HepG2 (cell line): Measurements from ENCODE around the gene ABCC5. TPM values are rescaled to one million over a fixed set of nuclear protein-coding genes. Genes with fewer than 3 reads are reported as not detected.

Source experiments
- ARID2 ChIP-seq: sonication (generic); formaldehyde crosslinking; IDR thresholded peaks from 2 replicates; pipeline ENCODE4 v1.8.1; 2022; ENCODE audit warnings: mild to moderate bottlenecking, missing genetic modification reagents, borderline replicate concordance
- CSRNP2 ChIP-seq: sonication (generic); formaldehyde crosslinking; conservative IDR thresholded peaks from 2 replicates; pipeline ENCODE4 v1.8.0; 2022; ENCODE audit warnings: low read depth, missing genetic modification reagents
- GPBP1L1 ChIP-seq: sonication (generic); formaldehyde crosslinking; IDR thresholded peaks from 2 replicates; pipeline ENCODE4 v1.5.0; 2020; ENCODE audit warnings: mild to moderate bottlenecking, missing genetic modification reagents
- KDM4B ChIP-seq: sonication (generic); formaldehyde crosslinking; IDR thresholded peaks from 2 replicates; pipeline ENCODE4 v1.4.0; 2020; ENCODE audit warnings: missing genetic modification reagents
- MED13 ChIP-seq: sonication (generic); formaldehyde crosslinking; IDR thresholded peaks from 2 replicates; pipeline ENCODE4 v1.5.0; 2020; ENCODE audit warnings: missing genetic modification reagents
- MTF1 ChIP-seq: sonication (generic); formaldehyde crosslinking; IDR thresholded peaks from 2 replicates; pipeline ENCODE4 v1.5.0; 2020; ENCODE audit warnings: missing genetic modification reagents
- RFX1 ChIP-seq: fragments of 450-650 bp; IDR thresholded peaks from 2 replicates; pipeline ENCODE4 v1.6.1; 2017
- SP2 ChIP-seq: sonication (generic); formaldehyde crosslinking; IDR thresholded peaks from 2 replicates; pipeline ENCODE4 v1.5.1; 2020; ENCODE audit warnings: mild to moderate bottlenecking, missing genetic modification reagents
- ZBTB4 ChIP-seq: sonication (generic); formaldehyde crosslinking; IDR thresholded peaks from 2 replicates; pipeline ENCODE4 v1.4.0; 2020; ENCODE audit warnings: missing genetic modification reagents, mild to moderate bottlenecking, borderline replicate concordance
- ZMYM3 ChIP-seq: sonication (generic); formaldehyde crosslinking; IDR thresholded peaks from 2 replicates; pipeline ENCODE4 v1.5.1; 2020; ENCODE audit warnings: mild to moderate bottlenecking, missing genetic modification reagents
- ZNF230 ChIP-seq: sonication (generic); formaldehyde crosslinking; IDR thresholded peaks from 2 replicates; pipeline ENCODE4 v1.4.0; 2020; ENCODE audit warnings: mild to moderate bottlenecking, missing genetic modification reagents
- ZNF276 ChIP-seq: sonication (generic); formaldehyde crosslinking; IDR thresholded peaks from 2 replicates; pipeline ENCODE4 v1.4.0; 2020; ENCODE audit warnings: mild to moderate bottlenecking, low read depth, missing genetic modification reagents
- ZNF337 ChIP-seq: sonication (generic); formaldehyde crosslinking; IDR thresholded peaks from 2 replicates; pipeline ENCODE4 v1.5.1; 2020; ENCODE audit warnings: missing genetic modification reagents, low read depth, mild to moderate bottlenecking, borderline replicate concordance
- ZNF362 ChIP-seq: sonication (generic); formaldehyde crosslinking; IDR thresholded peaks from 2 replicates; pipeline ENCODE4 v1.4.0; 2020; ENCODE audit warnings: missing genetic modification reagents, mild to moderate bottlenecking, borderline replicate concordance
- ZNF652 ChIP-seq: IDR thresholded peaks from 2 replicates; pipeline ENCODE4 v1.6.1; 2016; ENCODE audit warnings: low read depth, borderline replicate concordance
- ZNF704 ChIP-seq: sonication (generic); formaldehyde crosslinking; IDR thresholded peaks from 2 replicates; pipeline ENCODE4 v1.8.1; 2023; ENCODE audit warnings: mild to moderate bottlenecking, inconsistent platforms, moderate library complexity, missing genetic modification reagents, borderline replicate concordance
- ZNF790 ChIP-seq: sonication (generic); formaldehyde crosslinking; IDR thresholded peaks from 2 replicates; pipeline ENCODE4 v1.8.0; 2022; ENCODE audit warnings: missing genetic modification reagents, mild to moderate bottlenecking, borderline replicate concordance
- polyA plus RNA-seq, 8 experiments: library from polyadenylated mRNA; depleted of rRNA in 3 of 8; stranded (reverse) in 7 of 8; unstranded in 1 of 8; fragments of >200 nt; fragmentation: Illumina TruSeq in 4 of 8; extraction: Trizol in 4 of 8; gene quantifications; 2 replicates each; pipeline versions ENCODE4 v1.2.1 to v1.2.3, GENCODE V29; 2011 to 2016; ENCODE audit warnings: low read depth in 4 of 8, missing spikeins in 1 of 8, mixed read lengths in 1 of 8; ENCODE audit not compliant: insufficient read depth in 1 of 8
- total RNA-seq, 5 experiments: library from RNA; depleted of rRNA; stranded (reverse); fragments of >200 nt; fragmentation: Illumina TruSeq; extraction: Trizol; gene quantifications; 2 replicates each; pipeline ENCODE4 v1.2.3, GENCODE V29; 2016; ENCODE audit warnings: low read depth in 1 of 5

The ABCC5 gene
- total and polyA plus RNA-seq, 2 of the 13 experiments (the other 11 are each of a cell fraction or from before 2014, with no cell fraction given), result 12.5 to 12.7 TPM

- TF ChIP-seq ZBTB4 (CRISPR knock-in tag) (peak; percentile 75; the same call in 1 of the 2 replicates), CSRNP2 (CRISPR knock-in tag) (no peak), ARID2 (CRISPR knock-in tag) (peak; percentile 45; the same call in 1 of the 2 replicates), ZMYM3 (CRISPR knock-in tag) (no peak; the same call in 1 of the 2 replicates), KDM4B (CRISPR knock-in tag) (peak; percentile 20; the same call in 1 of the 2 replicates), RFX1 (no peak), MTF1 (CRISPR knock-in tag) (no peak), ZNF704 (CRISPR knock-in tag) (peak; percentile 38; the same call in 1 of the 2 replicates), GPBP1L1 (CRISPR knock-in tag) (no peak), MED13 (CRISPR knock-in tag) (no peak), ZNF230 (CRISPR knock-in tag) (peak; percentile 70; the same call in 1 of the 2 replicates), ZNF276 (no peak; the same call in 1 of the 2 replicates), ZNF790 (peak; percentile 77; the same call in 1 of the 2 replicates), ZNF362 (CRISPR knock-in tag) (no peak; the same call in 1 of the 2 replicates), ZNF652 (CRISPR knock-in tag) (no peak), ZNF337 (CRISPR knock-in tag) (no peak), SP2 (CRISPR knock-in tag) (peak; percentile 12; the same call in 1 of the 2 replicates)
Observed at GRCh38 chr3:184017672-184018423, at the start of gene ABCC5 (continued).
